IPS DF 6.9 (cell line): ENCODE data around the gene DRGX.

Source experiments
- DNase-seq: peaks from one replicate; pipeline ENCODE4 v3.0.0-alpha.2; 2013; ENCODE audit warnings: low read depth, low spot score
- H3K27ac ChIP-seq: one replicate; pipeline ENCODE4 v1.5.1; 2013; ENCODE audit warnings: low read length, control low read depth
- H3K27me3 ChIP-seq: 2 replicates; pipeline ENCODE4 v1.6.1; 2013; ENCODE audit warnings: mild to moderate bottlenecking, low read length; ENCODE audit not compliant: control insufficient read depth, insufficient read depth
- H3K36me3 ChIP-seq: 2 replicates; pipeline ENCODE4 v1.6.1; 2013; ENCODE audit warnings: low read length; ENCODE audit not compliant: control insufficient read depth, insufficient read depth
- H3K4me1 ChIP-seq: 2 replicates; pipeline ENCODE4 v1.6.1; 2013; ENCODE audit warnings: low read length; ENCODE audit not compliant: control insufficient read depth, insufficient read depth
- H3K4me3 ChIP-seq: 2 replicates; pipeline ENCODE4 v1.5.1; 2013; ENCODE audit warnings: mild to moderate bottlenecking, low read length
- H3K9me3 ChIP-seq: 2 replicates; pipeline ENCODE4 v1.6.1; 2013; ENCODE audit warnings: low read length, inconsistent platforms; ENCODE audit not compliant: control insufficient read depth, insufficient read depth
- WGBS: extraction: QIAGEN DNeasy Blood & Tissue Kit; methylation state at CpG from one replicate; pipeline ENCODE4 v1.1.7; 2013; ENCODE audit warnings: mixed read lengths, missing lambda C conversion rate; ENCODE audit not compliant: insufficient read length, insufficient coverage; 5-methylcytosine and 5-hydroxymethylcytosine counted together

DRGX gene

GRCh38 chr10:49361735-49362568, 33.9 kb downstream of the DRGX start:
- Histone ChIP-seq H3K9me3 (no peaks in the 10 kb centered on the region), H3K4me3 (no peak overlapping the region), H3K27me3 (no peaks in the 10 kb centered on the region), H3K27ac (no peak overlapping the region), H3K4me1 (no peaks in the 10 kb centered on the region), H3K36me3 (no peaks in the 10 kb centered on the region)
- DNase-seq = no peak
- WGBS = no CpG with 5 or more reads among the region's 11 CpGs

GRCh38 chr10:49361178-49361554, 34.7 kb downstream of the DRGX start:
- H3K27ac ChIP-seq = no peak overlapping the region
- no CpG with 5 or more reads among the region's 8 CpGs for WGBS
- no peaks in the 10 kb centered on the region for H3K27me3 ChIP-seq
- H3K9me3 ChIP-seq = no peaks in the 10 kb centered on the region
- H3K36me3 ChIP-seq = no peaks in the 10 kb centered on the region
- DNase-seq = no peak
- no peaks in the 10 kb centered on the region for H3K4me1 ChIP-seq
- H3K4me3 ChIP-seq = no peak overlapping the region

GRCh38 chr10:49360271-49361177, 35.4 kb downstream of the DRGX start:
- no peak for DNase-seq
- no peak overlapping the region for H3K27ac ChIP-seq
- H3K9me3 ChIP-seq = no peaks in the 10 kb centered on the region
- no CpG with 5 or more reads among the region's 15 CpGs for WGBS
- no peaks in the 10 kb centered on the region for H3K4me1 ChIP-seq
- H3K36me3 ChIP-seq = no peaks in the 10 kb centered on the region
- H3K4me3 ChIP-seq = no peak overlapping the region
- H3K27me3 ChIP-seq = no peaks in the 10 kb centered on the region

GRCh38 chr10:49359349-49360270, 36.3 kb downstream of the DRGX start:
- H3K4me1 ChIP-seq = no peaks in the 10 kb centered on the region
- no peak overlapping the region for H3K4me3 ChIP-seq
- WGBS = no CpG with 5 or more reads among the region's 13 CpGs
- no peaks in the 10 kb centered on the region for H3K27me3 ChIP-seq
- H3K36me3 ChIP-seq = no peaks in the 10 kb centered on the region
- DNase-seq = no peak
- H3K9me3 ChIP-seq = no peaks in the 10 kb centered on the region
- H3K27ac ChIP-seq = no peak overlapping the region

- no peak for DNase-seq
- whole genome bisulfite sequencing = no CpG with 5 or more reads among the region's 2 CpGs
- no peaks in the 10 kb centered on the region for H3K9me3 ChIP-seq
- H3K27me3 ChIP-seq = no peaks in the 10 kb centered on the region
- no peak overlapping the region for H3K4me3 ChIP-seq
- no peaks in the 10 kb centered on the region for H3K36me3 ChIP-seq
- H3K4me1 ChIP-seq = no peaks in the 10 kb centered on the region
- H3K27ac ChIP-seq = no peak overlapping the region
These were observed 38.0 kb downstream of the DRGX start for GRCh38 chr10:49357910-49358309.

GRCh38 chr10:49356944-49357343, 38.9 kb downstream of the DRGX start:
- no CpG with 5 or more reads among the region's 1 CpG for WGBS
- no peak for DNase-seq
- no peak overlapping the region for H3K4me3 ChIP-seq
- H3K9me3 ChIP-seq = no peaks in the 10 kb centered on the region
- H3K36me3 ChIP-seq = no peaks in the 10 kb centered on the region
- no peak overlapping the region for H3K27ac ChIP-seq
- no peaks in the 10 kb centered on the region for H3K27me3 ChIP-seq
- H3K4me1 ChIP-seq = no peaks in the 10 kb centered on the region

- no peak overlapping the region for H3K27ac ChIP-seq
- no peak for DNase-seq
- H3K27me3 ChIP-seq = no peaks in the 10 kb centered on the region
- no CpG with 5 or more reads among the region's 4 CpGs for WGBS
- H3K9me3 ChIP-seq = no peaks in the 10 kb centered on the region
- H3K36me3 ChIP-seq = no peaks in the 10 kb centered on the region
- H3K4me1 ChIP-seq = no peaks in the 10 kb centered on the region
- H3K4me3 ChIP-seq = no peak overlapping the region
These were observed 39.7 kb downstream of the DRGX start for GRCh38 chr10:49356181-49356580.

- Histone ChIP-seq H3K36me3 (no peaks in the 10 kb centered on the region), H3K27me3 (no peaks in the 10 kb centered on the region), H3K9me3 (no peaks in the 10 kb centered on the region), H3K4me1 (no peaks in the 10 kb centered on the region), H3K27ac (no peak overlapping the region), H3K4me3 (no peak overlapping the region)
- no peak for DNase-seq
- no CpG with 5 or more reads among the region's 3 CpGs for WGBS
These were observed 40.7 kb downstream of the DRGX start for GRCh38 chr10:49355221-49355620.

GRCh38 chr10:49354593-49354992, 41.3 kb downstream of the DRGX start:
- H3K27me3 ChIP-seq = no peaks in the 10 kb centered on the region
- no CpG with 5 or more reads among the region's 3 CpGs for WGBS
- no peak overlapping the region for H3K4me3 ChIP-seq
- no peaks in the 10 kb centered on the region for H3K4me1 ChIP-seq
- no peak for DNase-seq
- no peak overlapping the region for H3K27ac ChIP-seq
- no peaks in the 10 kb centered on the region for H3K9me3 ChIP-seq
- H3K36me3 ChIP-seq = no peaks in the 10 kb centered on the region
